H9 (cell line): Measurements from ENCODE around the gene INPP5E. TPM values are rescaled to one million over a fixed set of nuclear protein-coding genes. Genes with fewer than 3 reads are reported as not detected.

Experiments
- DNase-seq: peaks from one replicate; pipeline ENCODE4 v3.0.0-alpha.2; 2017
- H2AFZ ChIP-seq: one replicate; pipeline ENCODE4 v1.6.1; 2013; ENCODE audit warnings: mild to moderate bottlenecking, low read length, control low read depth, moderate library complexity
- H2AK5ac ChIP-seq: 2 replicates; pipeline ENCODE4 v1.6.1; 2013; ENCODE audit warnings: low read length, control low read depth, mixed read lengths; ENCODE audit not compliant: insufficient read length
- H2BK120ac ChIP-seq: one replicate; pipeline ENCODE4 v1.6.1; 2013; ENCODE audit warnings: low read depth, mild to moderate bottlenecking, low read length, control low read depth, inconsistent platforms; ENCODE audit not compliant: poor library complexity, severe bottlenecking
- H2BK12ac ChIP-seq: 2 replicates; pipeline ENCODE4 v1.6.1; 2013; ENCODE audit warnings: low read length, control low read depth, mixed read lengths, low read depth; ENCODE audit not compliant: insufficient read length
- H2BK15ac ChIP-seq: 2 replicates; pipeline ENCODE4 v1.6.1; 2013; ENCODE audit warnings: low read depth, low read length, control low read depth
- H2BK20ac ChIP-seq: one replicate; pipeline ENCODE4 v1.6.1; 2013; ENCODE audit warnings: low read depth, mild to moderate bottlenecking, low read length, control low read depth, inconsistent platforms; ENCODE audit not compliant: poor library complexity, severe bottlenecking
- H2BK5ac ChIP-seq: 2 replicates; pipeline ENCODE4 v1.6.1; 2013; ENCODE audit warnings: low read length, control low read depth, mixed read lengths; ENCODE audit not compliant: insufficient read length
- H3K14ac ChIP-seq: 2 replicates; pipeline ENCODE4 v1.6.1; 2013; ENCODE audit warnings: low read length, control low read depth; ENCODE audit not compliant: insufficient read depth
- H3K18ac ChIP-seq: 2 replicates; pipeline ENCODE4 v1.6.1; 2013; ENCODE audit warnings: low read depth, mild to moderate bottlenecking, mixed read lengths, low read length, control low read depth; ENCODE audit not compliant: insufficient read length
- H3K23ac ChIP-seq: 2 replicates; pipeline ENCODE4 v1.6.1; 2013; ENCODE audit warnings: low read length, control low read depth, mixed read lengths, low read depth; ENCODE audit not compliant: insufficient read length
- H3K23me2 ChIP-seq: 2 replicates; pipeline ENCODE4 v1.6.1; 2013; ENCODE audit warnings: low read depth, mild to moderate bottlenecking, mixed read lengths, low read length, control low read depth; ENCODE audit not compliant: insufficient read length, poor library complexity, severe bottlenecking
- H3K27ac ChIP-seq: 2 replicates; pipeline ENCODE4 v1.5.1; 2013; ENCODE audit warnings: low read length, control low read depth, mixed read lengths, low read depth; ENCODE audit not compliant: insufficient read length
- H3K27me3 ChIP-seq: 2 replicates; pipeline ENCODE4 v1.6.1; 2013; ENCODE audit warnings: low read length, control low read depth, inconsistent platforms; ENCODE audit not compliant: insufficient read depth
- H3K4ac ChIP-seq: 2 replicates; pipeline ENCODE4 v1.6.1; 2013; ENCODE audit warnings: low read depth, mild to moderate bottlenecking, control low read depth, inconsistent platforms, low read length, moderate library complexity
- H3K4me1 ChIP-seq: 2 replicates; pipeline ENCODE4 v1.6.1; 2013; ENCODE audit warnings: low read length, control low read depth, inconsistent platforms; ENCODE audit not compliant: insufficient read depth
- H3K4me2 ChIP-seq: 2 replicates; pipeline ENCODE4 v1.6.1; 2013; ENCODE audit warnings: low read length, control low read depth, mixed read lengths; ENCODE audit not compliant: insufficient read length, insufficient read depth
- H3K56ac ChIP-seq: 2 replicates; pipeline ENCODE4 v1.6.1; 2013; ENCODE audit warnings: low read depth, mild to moderate bottlenecking, mixed read lengths, low read length, control low read depth; ENCODE audit not compliant: insufficient read length
- H3K79me1 ChIP-seq: 2 replicates; pipeline ENCODE4 v1.6.1; 2013; ENCODE audit warnings: low read depth, mild to moderate bottlenecking, moderate library complexity, low read length, control low read depth, inconsistent platforms; ENCODE audit not compliant: insufficient read depth, poor library complexity, severe bottlenecking
- H3K79me2 ChIP-seq: 2 replicates; pipeline ENCODE4 v1.6.1; 2013; ENCODE audit warnings: low read length, control low read depth, inconsistent platforms; ENCODE audit not compliant: insufficient read depth
- H3K9ac ChIP-seq: 2 replicates; pipeline ENCODE4 v1.6.1; 2013; ENCODE audit warnings: low read length, control low read depth, mixed read lengths; ENCODE audit not compliant: insufficient read length; ENCODE audit errors: extremely low read depth
- H3K9me3 ChIP-seq: one replicate; pipeline ENCODE4 v1.6.1; 2013; ENCODE audit warnings: low read depth, low read length, inconsistent platforms; ENCODE audit not compliant: control insufficient read depth
- H3T11ph ChIP-seq: one replicate; pipeline ENCODE4 v1.6.1; 2013; ENCODE audit warnings: mild to moderate bottlenecking, low read length, control low read depth, inconsistent platforms
- H4K20me1 ChIP-seq: one replicate; pipeline ENCODE4 v1.6.1; 2013; ENCODE audit not compliant: control insufficient read depth, insufficient read length, insufficient read depth
- H4K5ac ChIP-seq: 2 replicates; pipeline ENCODE4 v1.6.1; 2013; ENCODE audit warnings: low read depth, mild to moderate bottlenecking, mixed read lengths, low read length, control low read depth; ENCODE audit not compliant: insufficient read length
- H4K8ac ChIP-seq: replicated peaks from 2 replicates; pipeline ENCODE4 v1.6.1; 2013; ENCODE audit warnings: low read length, control low read depth, mixed read lengths, low read depth; ENCODE audit not compliant: insufficient read length
- H4K91ac ChIP-seq: 2 replicates; pipeline ENCODE4 v1.6.1; 2013; ENCODE audit warnings: low read depth, mild to moderate bottlenecking, moderate library complexity, mixed read lengths, low read length, control low read depth; ENCODE audit not compliant: insufficient read length
- H3K27ac Mint-ChIP-seq, 3 experiments: 2 replicates in 2 of 3; 3 replicates in 1 of 3; pipeline ENCODE4 v1.8.0; 2020 to 2021; ENCODE audit warnings: mixed read lengths in 3 of 3, mild to moderate bottlenecking in 1 of 3, moderate library complexity in 1 of 3
- H3K27me3 Mint-ChIP-seq: 2 replicates; pipeline ENCODE4 v1.8.0; 2021; ENCODE audit warnings: low read depth, mild to moderate bottlenecking, moderate library complexity, mixed read lengths
- H3K36me3 Mint-ChIP-seq, 3 experiments: 2 replicates in 2 of 3; 3 replicates in 1 of 3; pipeline ENCODE4 v1.8.0; 2020 to 2021; ENCODE audit warnings: low read depth in 3 of 3, mixed read lengths in 3 of 3; ENCODE audit not compliant: insufficient read depth in 1 of 3
- H3K4me1 Mint-ChIP-seq, 2 experiments: 2 replicates each; pipeline ENCODE4 v1.8.0; 2020; ENCODE audit warnings: mixed read lengths in 2 of 2
- H3K4me3 Mint-ChIP-seq, 2 experiments: 2 replicates in 1 of 2; 3 replicates in 1 of 2; pipeline ENCODE4 v1.8.0; 2020 to 2021; ENCODE audit warnings: mild to moderate bottlenecking in 2 of 2, mixed read lengths in 2 of 2, moderate library complexity in 1 of 2
- H3K9me3 Mint-ChIP-seq, 2 experiments: 2 replicates in 1 of 2; 3 replicates in 1 of 2; pipeline ENCODE4 v1.8.0; 2020; ENCODE audit warnings: mild to moderate bottlenecking in 2 of 2, mixed read lengths in 2 of 2, moderate library complexity in 1 of 2
- CTCF ChIP-seq: fragments of 200-600 bp; sonication (generic); conservative IDR thresholded peaks from 3 replicates; pipeline ENCODE4 v1.8.0; 2021; ENCODE audit warnings: antibody characterized with exemption, mild to moderate bottlenecking
- WGBS: extraction: QIAGEN DNeasy Blood & Tissue Kit; methylation state at CpG from one replicate; pipeline ENCODE4 v1.1.7; 2013; ENCODE audit warnings: missing lambda C conversion rate, low lambda C conversion rate, mixed read lengths; ENCODE audit not compliant: insufficient read length; ENCODE audit errors: extremely low coverage; 5-methylcytosine and 5-hydroxymethylcytosine counted together
- total RNA-seq: library from RNA; stranded (reverse); gene quantifications from 2 replicates; pipeline ENCODE4 v1.2.1, GENCODE V29; 2021

Gene INPP5E
- total RNA-seq, 1 experiment from 2014 or later: 21.0 TPM

GRCh38 chr9:136470792-136471469, 31.3 kb upstream of the INPP5E start:
- H4K20me1 ChIP-seq: no peaks in the 10 kb centered on the region
- no peak overlapping the region for H4K5ac ChIP-seq
- peaks cover 21% of the 10 kb centered on the region; the same call in 1 of the 2 replicates for H3K79me2 ChIP-seq
- no peak overlapping the region for H2BK15ac ChIP-seq
- no CpG with 5 or more reads among the region's 12 CpGs for WGBS
- no peak overlapping the region for H3K27ac ChIP-seq
- TF ChIP-seq CTCF: no peak
- H4K91ac ChIP-seq: no peak overlapping the region
- peaks cover 29% of the 10 kb centered on the region for H3K79me1 ChIP-seq
- H3K9me3 ChIP-seq: no peaks in the 10 kb centered on the region
- H3T11ph ChIP-seq: no peak overlapping the region
- DNase-seq: no peak
- Mint-ChIP-seq H3K27me3 (no peaks in the 10 kb centered on the region), H3K4me1 (no peaks in the 10 kb centered on the region), H3K9me3 (no peaks in the 10 kb centered on the region), H3K27ac (no peak overlapping the region), H3K36me3 (peaks cover 36 to 87% (median 79%) of the 10 kb centered on the region in 3 experiments; a peak in 6 of 7 replicates), H3K4me3 (no peak overlapping the region)
- H3K18ac ChIP-seq: no peak overlapping the region
- no peak overlapping the region for H3K4ac ChIP-seq
- H3K23ac ChIP-seq: no peak overlapping the region
- no peak overlapping the region for H2BK120ac ChIP-seq
- H3K27me3 ChIP-seq: no peaks in the 10 kb centered on the region
- H2BK5ac ChIP-seq: no peak overlapping the region
- no peak overlapping the region for H2BK12ac ChIP-seq
- no peak overlapping the region for H2AFZ ChIP-seq
- no peak overlapping the region for H2BK20ac ChIP-seq
- no peaks in the 10 kb centered on the region for H3K4me1 ChIP-seq
- no peak overlapping the region for H3K9ac ChIP-seq
- no peaks in the 10 kb centered on the region for H3K23me2 ChIP-seq
- H3K14ac ChIP-seq: no peak overlapping the region
- no peak overlapping the region for H2AK5ac ChIP-seq
- H3K56ac ChIP-seq: no peak overlapping the region
- no peak overlapping the region for H3K4me2 ChIP-seq
- no peak overlapping the region for H4K8ac ChIP-seq
